ENCODE measurements around the gene TAF3.
A peak's percentile ranks its signal among the peaks of the same experiment; 100 is the strongest.

The TAF3 gene

GRCh38 chr10:7813481-7813880, 4.8 kb upstream of the TAF3 start:
- no peak for DNase-seq

DNA sequence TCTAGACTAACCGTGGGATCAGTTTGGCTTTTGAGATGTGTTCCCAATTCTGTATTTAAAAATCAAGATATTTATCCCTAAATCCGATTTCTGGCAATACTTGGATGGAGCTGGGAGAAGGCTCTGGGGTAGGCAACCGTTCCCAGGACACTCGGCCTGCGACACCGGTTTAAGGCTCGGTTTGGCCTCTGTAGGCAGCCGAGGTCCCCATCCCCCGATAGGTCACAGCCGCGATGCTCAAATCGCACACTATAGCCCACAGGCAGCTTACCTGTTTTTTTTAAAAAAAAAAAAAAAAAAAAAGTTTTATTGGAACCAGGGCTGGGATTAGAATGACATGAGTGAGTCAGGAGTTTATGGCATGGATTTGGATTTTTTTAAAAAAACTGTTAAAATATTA, 729 bp upstream of the TAF3 start:
- no peak for DNase-seq

GRCh38 chr10:7817984-7818294, 366 bp upstream of the TAF3 start:
- DNase-seq = no peak

DNA sequence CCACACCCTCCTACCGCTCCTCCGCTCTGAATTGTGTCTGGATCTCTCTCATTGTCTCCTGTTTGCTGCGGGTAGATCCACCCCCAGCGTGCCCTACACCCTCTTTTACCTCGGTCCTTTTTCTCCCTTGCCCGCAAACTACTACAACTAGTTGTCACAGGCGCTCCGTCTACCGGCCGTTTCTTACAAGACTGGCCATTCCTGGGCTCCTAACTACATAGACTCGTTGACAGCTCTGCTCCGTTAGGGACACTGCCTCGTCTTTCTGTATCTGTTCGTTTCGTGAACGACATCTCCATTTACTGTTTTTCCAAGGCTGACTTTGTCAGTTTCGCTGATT, 786 bp downstream of the TAF3 start:
- peak; percentile 45 for DNase-seq

GRCh38 chr10:7824251-7824650, 5.9 kb downstream of the TAF3 start:
- DNase-seq = no peak

- no peak for DNase-seq
Observed at GRCh38 chr10:7826971-7827370, 8.7 kb downstream of the TAF3 start.

GRCh38 chr10:7829289-7829834, 11.1 kb downstream of the TAF3 start:
- DNase-seq = no peak

GRCh38 chr10:7832060-7832459, 13.8 kb downstream of the TAF3 start:
- DNase-seq = no peak

DNA sequence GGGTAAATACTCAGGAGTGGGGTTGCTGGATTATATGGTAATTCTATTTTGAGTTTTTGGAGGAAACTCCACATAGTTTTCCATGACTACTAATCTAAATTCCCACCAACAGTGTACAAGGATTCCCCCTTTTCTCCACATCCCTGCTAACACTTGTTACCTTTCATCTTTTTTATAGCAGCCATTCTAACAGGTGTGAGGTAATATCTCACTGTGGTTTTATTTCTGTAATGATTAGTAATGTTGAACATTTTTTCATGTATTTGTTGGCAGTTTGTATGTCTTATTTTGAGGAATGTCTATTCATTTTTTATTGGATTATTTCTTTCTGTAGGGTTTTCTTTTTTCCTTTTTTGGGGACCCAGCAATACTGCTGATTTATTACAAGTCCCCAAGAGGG, 14.9 kb downstream of the TAF3 start:
- no peak for DNase-seq

DNA sequence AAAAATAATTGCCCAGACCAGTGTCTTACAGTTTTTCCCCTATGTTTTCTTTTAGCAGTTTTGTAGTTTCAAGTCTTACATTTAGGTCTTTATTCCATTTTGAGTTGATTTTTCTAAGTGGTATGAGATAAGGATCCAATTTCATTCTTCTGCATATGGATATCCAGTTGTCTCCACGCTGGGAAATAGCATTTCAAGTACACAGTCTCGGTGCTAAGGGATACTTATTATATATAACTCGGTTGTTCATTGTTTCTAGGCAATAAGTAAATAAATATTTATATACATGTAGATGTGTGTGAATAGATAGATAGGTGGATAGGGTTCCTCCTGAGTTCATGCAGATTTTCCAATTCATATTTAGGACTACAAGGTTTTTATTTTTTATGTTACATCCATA, 16.0 kb downstream of the TAF3 start:
- DNase-seq = no peak

DNA sequence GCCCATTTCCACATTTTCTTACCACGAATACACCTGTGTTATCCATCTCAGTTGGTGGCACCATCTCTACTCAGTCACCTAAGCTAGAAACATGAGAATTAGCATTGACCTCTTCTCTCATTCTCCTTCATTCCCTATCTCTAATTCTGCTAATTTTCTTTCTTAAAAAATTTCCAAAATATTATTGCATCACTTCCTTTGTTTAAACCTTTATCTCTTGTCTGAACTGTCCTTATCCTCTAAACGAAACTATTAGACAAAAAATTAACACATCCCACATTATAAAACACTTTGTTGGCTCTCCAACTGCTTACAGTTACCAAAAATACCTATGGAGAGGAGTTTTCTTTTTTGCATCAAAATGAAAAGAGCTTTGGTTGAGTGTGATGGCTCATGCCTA, 18.3 kb downstream of the TAF3 start:
- DNase-seq = no peak

- DNase-seq = no peak
Observed at GRCh38 chr10:7846591-7846990, 28.3 kb downstream of the TAF3 start.

DNA sequence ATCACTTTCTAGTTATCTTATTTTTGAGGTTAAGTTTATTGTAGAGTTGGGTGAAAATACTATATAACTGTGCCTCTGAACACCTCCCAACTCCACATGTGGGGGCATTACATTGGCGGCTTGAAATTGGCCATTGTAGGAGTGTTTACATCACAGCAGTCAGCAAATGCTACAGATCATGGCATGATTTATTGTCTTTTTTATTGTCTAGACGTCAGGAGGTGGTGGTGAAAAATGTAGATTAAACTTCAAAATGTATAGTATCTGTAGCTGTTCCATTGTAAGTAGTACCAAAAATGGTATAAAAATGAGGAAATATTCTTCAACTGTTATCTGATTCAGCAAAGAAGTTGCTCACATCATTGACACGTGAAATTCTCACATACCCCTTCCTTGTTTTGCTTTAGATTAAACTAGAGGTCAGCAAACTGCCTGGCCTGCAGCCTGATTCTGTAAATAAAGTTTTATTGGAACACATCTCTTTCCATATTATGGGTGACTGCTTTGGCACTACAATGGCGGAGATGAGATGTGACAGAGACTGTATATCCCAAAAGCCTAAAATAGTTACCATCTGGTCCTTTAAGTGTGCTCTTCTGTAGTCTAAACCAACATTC, 35.0 kb downstream of the TAF3 start:
- DNase-seq = no peak

DNA sequence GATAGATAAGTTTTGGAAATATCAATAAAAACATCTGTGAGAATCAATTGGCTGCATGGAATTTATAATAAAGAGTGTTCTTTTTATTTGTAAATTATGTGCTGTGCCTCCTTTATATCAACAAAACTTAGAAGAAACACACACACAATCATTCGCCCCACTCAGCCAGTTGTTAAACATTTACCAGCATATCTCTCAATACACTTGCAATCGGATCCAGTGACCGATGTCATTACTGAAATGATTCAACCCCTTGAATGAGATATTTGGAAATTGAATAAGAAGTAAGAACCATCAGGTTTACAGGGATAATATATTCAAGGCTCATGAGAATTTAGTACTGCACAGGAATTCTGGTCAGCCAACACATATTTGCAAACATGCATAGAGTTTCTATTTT, 35.6 kb downstream of the TAF3 start:
- no peak for DNase-seq

GRCh38 chr10:7855205-7855604, 36.9 kb downstream of the TAF3 start:
- no peak for DNase-seq

GRCh38 chr10:7856678-7857077, 38.4 kb downstream of the TAF3 start:
- no peak for DNase-seq

DNA sequence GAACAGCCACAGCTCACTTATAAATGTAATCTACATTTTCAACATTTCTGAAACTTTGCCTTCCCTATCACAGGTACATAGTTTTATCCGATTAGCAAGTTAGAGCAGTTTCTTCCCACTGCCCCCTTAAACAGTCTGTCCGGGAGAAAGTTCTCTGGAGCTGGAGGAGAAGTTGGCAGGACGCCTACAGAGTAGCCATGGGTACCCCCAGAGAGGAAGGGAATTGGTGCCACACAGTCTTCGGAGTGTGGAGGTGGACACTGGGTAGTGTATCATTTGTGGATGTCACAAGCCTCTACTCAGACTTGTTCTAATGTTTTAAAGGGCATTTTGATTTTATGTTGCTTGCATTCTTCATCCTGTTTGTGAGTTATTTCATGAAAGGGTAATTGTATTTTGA, 39.0 kb downstream of the TAF3 start:
- DNase-seq = no peak

GRCh38 chr10:7861509-7862120, 43.3 kb downstream of the TAF3 start:
- DNase-seq = no peak

GRCh38 chr10:7862121-7862514, 43.8 kb downstream of the TAF3 start:
- no peak for DNase-seq

DNA sequence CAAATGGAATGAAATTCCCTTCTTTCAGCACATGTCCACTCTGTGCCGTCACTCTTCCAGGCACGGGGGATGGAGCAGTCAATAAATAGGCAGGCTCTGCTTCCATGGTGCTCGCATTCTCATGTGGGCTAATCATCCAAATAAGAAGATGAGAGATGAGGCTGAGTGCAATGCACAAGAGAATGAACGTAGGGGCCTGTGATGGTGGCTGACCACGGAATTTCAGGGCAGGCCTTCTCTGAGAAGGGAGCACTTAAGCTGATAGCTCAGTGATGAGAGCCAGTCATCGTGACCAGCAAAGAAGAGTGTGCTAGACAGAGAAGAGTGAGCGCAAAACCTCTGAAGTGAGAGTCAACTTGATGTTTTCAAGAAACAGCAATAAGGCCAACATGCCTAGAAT, 47.9 kb downstream of the TAF3 start:
- no peak for DNase-seq

GRCh38 chr10:7872041-7872442, 53.7 kb downstream of the TAF3 start:
- no peak for DNase-seq

DNA sequence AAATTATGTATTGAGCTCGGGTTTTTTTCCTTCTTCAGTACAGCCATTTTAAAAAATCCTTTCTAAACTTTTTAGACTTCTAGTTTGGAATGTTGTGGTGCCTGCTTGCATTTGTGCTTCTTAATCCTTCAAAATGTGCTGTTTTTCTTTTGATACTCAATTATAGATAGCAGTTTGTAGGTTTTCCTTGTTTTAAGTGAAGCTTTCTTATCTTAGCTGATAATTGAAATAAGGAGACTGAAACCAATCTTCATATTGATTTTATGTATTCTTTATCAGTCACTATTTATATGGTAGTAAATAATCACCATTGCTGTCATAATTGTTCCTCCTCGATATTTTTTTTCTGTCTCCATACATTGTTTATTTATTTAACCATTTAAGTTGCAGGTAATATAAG, 56.6 kb downstream of the TAF3 start:
- DNase-seq = no peak

DNA sequence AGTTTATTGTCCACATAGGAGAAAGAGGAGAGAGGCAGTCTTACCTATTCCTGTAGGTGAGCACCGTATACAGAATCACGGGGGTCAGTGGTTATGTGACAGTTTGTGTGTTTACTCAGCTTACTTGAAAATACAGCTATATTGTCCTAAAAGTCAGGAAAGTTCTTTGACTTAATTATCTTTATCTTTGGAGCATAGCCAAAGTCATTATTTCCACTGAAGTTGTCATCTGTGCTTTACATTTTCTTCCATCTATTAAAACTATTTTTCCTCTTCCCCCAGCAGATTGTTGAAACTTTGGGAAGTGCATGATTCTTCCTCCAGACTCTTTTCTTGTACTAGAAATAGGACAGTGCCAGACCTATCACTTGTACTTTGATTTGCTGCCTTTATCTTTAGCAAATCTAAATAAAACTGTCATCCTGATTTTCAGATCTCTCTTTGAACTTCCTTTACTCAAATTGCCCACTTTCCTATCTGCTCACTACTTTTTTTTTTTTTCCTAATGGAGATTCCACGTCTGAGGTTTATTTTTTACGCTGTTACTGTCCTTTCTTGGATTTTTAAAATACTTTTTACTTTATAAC, 58.3 kb downstream of the TAF3 start:
- DNase-seq = no peak

GRCh38 chr10:7881119-7881518, 62.8 kb downstream of the TAF3 start:
- no peak for DNase-seq

- no peak for DNase-seq
Observed at GRCh38 chr10:7886056-7886455, 67.8 kb downstream of the TAF3 start.

Measured in femur (tissue), 1 donor.